H1 (cell line): ENCODE data around the gene LAYN. TPM values are rescaled to one million over a fixed set of nuclear protein-coding genes. Genes with fewer than 3 reads are reported as not detected.

Experiments
- CTCF ChIA-PET: fragments of 300-600 bp; sonication (Branson Sonifier 250); formaldehyde crosslinking; loops from one replicate; lab custom pipeline; 2021; ENCODE audit not compliant: partially characterized antibody; lab: Charles Lee
- POLR2A ChIA-PET: fragments of 300-600 bp; sonication (Branson Sonifier 250); formaldehyde crosslinking; loops from one replicate; lab custom pipeline; 2021; ENCODE audit warnings: inconsistent platforms; ENCODE audit not compliant: partially characterized antibody; lab: Charles Lee
- DNase-seq, 2 experiments: peaks; one replicate each; pipeline versions ENCODE4 v3.0.0 to v3.0.0-alpha.2; 2010 to 2022; ENCODE audit warnings: low spot score in 2 of 2, low read depth in 1 of 2, mixed read lengths in 1 of 2
- FAIRE-seq: peaks from 2 replicates; lab custom pipeline; 2011; peaks lifted over from hg19 to GRCh38; lab: Jason Lieb, UNC
- H2AFZ ChIP-seq: 2 replicates; pipeline ENCODE4 v1.8.1; 2012; ENCODE audit warnings: low read length, inconsistent platforms
- H2AK5ac ChIP-seq: 2 replicates; pipeline ENCODE4 v1.6.1; 2013; ENCODE audit warnings: low read depth, low read length
- H2BK120ac ChIP-seq: replicated peaks from 2 replicates; pipeline ENCODE3; 2013; ENCODE audit warnings: low read depth, low read length, inconsistent platforms
- H2BK12ac ChIP-seq: 2 replicates; pipeline ENCODE4 v1.6.1; 2013; ENCODE audit warnings: low read depth, low read length
- H2BK15ac ChIP-seq: 2 replicates; pipeline ENCODE4 v1.6.1; 2013; ENCODE audit warnings: low read length
- H2BK20ac ChIP-seq: 2 replicates; pipeline ENCODE4 v1.6.1; 2013; ENCODE audit warnings: low read length
- H2BK5ac ChIP-seq: 2 replicates; pipeline ENCODE4 v1.6.1; 2013; ENCODE audit warnings: low read depth, low read length
- H3K14ac ChIP-seq: 2 replicates; pipeline ENCODE4 v1.6.1; 2013; ENCODE audit warnings: inconsistent platforms; ENCODE audit not compliant: insufficient read length
- H3K18ac ChIP-seq: 2 replicates; pipeline ENCODE4 v1.6.1; 2013; ENCODE audit warnings: low read length; ENCODE audit errors: extremely low read depth
- H3K23ac ChIP-seq: 2 replicates; pipeline ENCODE4 v1.6.1; 2013; ENCODE audit warnings: inconsistent platforms; ENCODE audit not compliant: insufficient read length
- H3K23me2 ChIP-seq: 2 replicates; pipeline ENCODE4 v1.6.1; 2013; ENCODE audit warnings: low read depth, low read length
- H3K27ac ChIP-seq: 2 replicates; pipeline ENCODE4 v1.6.1; 2011; ENCODE audit warnings: low read depth, low read length, inconsistent platforms
- H3K27me3 ChIP-seq, 4 experiments: replicated peaks in 1 of 4; 1 replicate in 1 of 4; 2 replicates in 3 of 4; pipeline versions ENCODE4 v1.6.1 to v1.8.1; 2011 to 2013; ENCODE audit warnings: low read length in 3 of 4, mild to moderate bottlenecking in 3 of 4, inconsistent platforms in 2 of 4, mixed read lengths in 2 of 4, moderate library complexity in 1 of 4; ENCODE audit not compliant: control insufficient read depth in 3 of 4, insufficient read depth in 3 of 4; ENCODE audit errors: extremely low read depth in 1 of 4
- H3K36me3 ChIP-seq, 4 experiments: 2 replicates each; pipeline versions ENCODE4 v1.6.1 to v1.8.1; 2011 to 2013; ENCODE audit warnings: mild to moderate bottlenecking in 4 of 4, low read length in 3 of 4, moderate library complexity in 2 of 4, control low read depth in 1 of 4, inconsistent platforms in 1 of 4; ENCODE audit not compliant: insufficient read depth in 4 of 4, control insufficient read depth in 2 of 4
- H3K4ac ChIP-seq: replicated peaks from 2 replicates; pipeline ENCODE3; 2013; ENCODE audit warnings: low read length, low read depth, mixed read lengths, inconsistent platforms; ENCODE audit not compliant: insufficient read length
- H3K4me1 ChIP-seq, 4 experiments: replicated peaks in 1 of 4; 1 replicate in 1 of 4; 2 replicates in 3 of 4; pipeline versions ENCODE4 v1.6.1 to v1.8.1; 2011 to 2013; ENCODE audit warnings: low read length in 3 of 4, inconsistent platforms in 2 of 4, mixed read lengths in 1 of 4; ENCODE audit not compliant: insufficient read depth in 4 of 4, control insufficient read depth in 3 of 4
- H3K4me2 ChIP-seq, 2 experiments: 2 replicates each; pipeline versions ENCODE4 v1.6.1 to v1.8.1; 2011 to 2013; ENCODE audit warnings: low read depth in 2 of 2, low read length in 2 of 2, control low read depth in 1 of 2, inconsistent platforms in 1 of 2, mild to moderate bottlenecking in 1 of 2; ENCODE audit not compliant: insufficient read depth in 1 of 2
- H3K4me3 ChIP-seq, 4 experiments: fragments of 200-600, 300-600 bp in 1 of 4; sonication (generic), shearing (Covaris generic), sonication (Bioruptor Twin) in 1 of 4; 2 replicates each; pipeline versions ENCODE4 v1.5.1 to v1.8.1; 2011 to 2016; ENCODE audit warnings: low read length in 4 of 4, low read depth in 3 of 4, control low read depth in 2 of 4, inconsistent platforms in 2 of 4, mild to moderate bottlenecking in 2 of 4, mixed read lengths in 1 of 4, moderate library complexity in 1 of 4; ENCODE audit not compliant: insufficient read depth in 2 of 4; ENCODE audit errors: extremely low read depth in 1 of 4
- H3K56ac ChIP-seq: replicated peaks from 2 replicates; pipeline ENCODE3; 2013; ENCODE audit warnings: low read depth, mild to moderate bottlenecking, mixed read lengths, low read length, inconsistent platforms; ENCODE audit not compliant: insufficient read length
- H3K79me1 ChIP-seq: 2 replicates; pipeline ENCODE4 v1.6.1; 2013; ENCODE audit warnings: low read depth, low read length, control low read depth
- H3K79me2 ChIP-seq, 2 experiments: 2 replicates each; pipeline versions ENCODE4 v1.6.1 to v1.8.1; 2012 to 2013; ENCODE audit warnings: low read length in 2 of 2, mild to moderate bottlenecking in 2 of 2, inconsistent platforms in 1 of 2; ENCODE audit not compliant: insufficient read depth in 2 of 2, control insufficient read depth in 1 of 2
- H3K9ac ChIP-seq, 4 experiments: replicated peaks in 1 of 4; 1 replicate in 1 of 4; 2 replicates in 3 of 4; pipeline versions ENCODE4 v1.6.1 to v1.8.1; 2011 to 2013; ENCODE audit warnings: low read depth in 3 of 4, low read length in 3 of 4, control low read depth in 2 of 4, mild to moderate bottlenecking in 2 of 4, moderate library complexity in 2 of 4, inconsistent platforms in 1 of 4; ENCODE audit errors: extremely low read depth in 1 of 4
- H3K9me3 ChIP-seq, 2 experiments: 2 replicates each; pipeline versions ENCODE4 v1.6.1 to v1.8.1; 2012 to 2013; ENCODE audit warnings: mild to moderate bottlenecking in 2 of 2, moderate library complexity in 2 of 2, control low read depth in 1 of 2, inconsistent platforms in 1 of 2, low read depth in 1 of 2, low read length in 1 of 2, mixed read lengths in 1 of 2; ENCODE audit not compliant: insufficient read depth in 2 of 2
- H4K20me1 ChIP-seq, 2 experiments: replicated peaks in 1 of 2; 2 replicates each; pipeline versions ENCODE3 to v1.8.1; 2011 to 2013; ENCODE audit warnings: inconsistent platforms in 2 of 2, low read length in 2 of 2, mild to moderate bottlenecking in 1 of 2; ENCODE audit not compliant: insufficient read depth in 2 of 2, control insufficient read depth in 1 of 2
- H4K5ac ChIP-seq: 2 replicates; pipeline ENCODE4 v1.6.1; 2013; ENCODE audit warnings: low read length, low read depth, mixed read lengths, inconsistent platforms; ENCODE audit not compliant: insufficient read length
- H4K8ac ChIP-seq: 2 replicates; pipeline ENCODE4 v1.8.0; 2013; ENCODE audit warnings: mild to moderate bottlenecking, moderate library complexity, low read length, inconsistent platforms; ENCODE audit not compliant: insufficient read depth; ENCODE audit errors: extremely low read depth
- H4K91ac ChIP-seq: replicated peaks from 2 replicates; pipeline ENCODE3; 2013; ENCODE audit warnings: low read length, mixed read lengths, inconsistent platforms; ENCODE audit not compliant: insufficient read length
- E2F6 ChIP-seq: IDR thresholded peaks from 2 replicates; pipeline ENCODE4 v1.6.1; 2012; ENCODE audit warnings: inconsistent platforms
- HDAC6 ChIP-seq: IDR thresholded peaks from one replicate; pipeline ENCODE4 v1.7.1; 2012; ENCODE audit warnings: low read depth, mild to moderate bottlenecking, inconsistent platforms, low read length, moderate library complexity
- WGBS, 2 experiments: shearing (Covaris generic) in 1 of 2; methylation state at CpG; one replicate each; pipeline versions ENCODE4 v1.1.6 to v1.1.7; 2013 to 2015; ENCODE audit warnings: low lambda C conversion rate in 2 of 2, mixed read lengths in 2 of 2, inconsistent platforms in 1 of 2, low coverage in 1 of 2, missing lambda C conversion rate in 1 of 2; ENCODE audit not compliant: insufficient replicate concordance in 2 of 2, insufficient coverage in 1 of 2, insufficient read length in 1 of 2; ENCODE audit errors: extremely low coverage in 1 of 2, missing lambda C conversion rate in 1 of 2; 5-methylcytosine and 5-hydroxymethylcytosine counted together
- polyA plus RNA-seq, 7 experiments: library from polyadenylated mRNA; depleted of rRNA in 3 of 7; stranded (reverse) in 5 of 7; unstranded in 2 of 7; fragments of >200 nt in 5 of 7; fragments of 200-250 nt in 2 of 7; gene quantifications; 1 replicate in 5 of 7; 2 replicates in 1 of 7; 4 replicates in 1 of 7; pipeline versions ENCODE4 v1.2.1 to v1.2.3, GENCODE V29; 2011 to 2013; ENCODE audit warnings: missing spikeins in 2 of 7, mixed read lengths in 2 of 7
- total RNA-seq: library from RNA; stranded (reverse); fragmentation: NEBNext Ultra II Directional; extraction: Animal tissue kit (Norgen Biotek cat#: 25700); gene quantifications from 2 replicates; pipeline ENCODE4 v1.2.1, GENCODE V29; 2021

The LAYN gene
- total and polyA plus RNA-seq, 2 of the 8 experiments (the other 6 are each of a cell fraction or from before 2014, with no cell fraction given), result 4.2 to 9.3 TPM

- Histone ChIP-seq H3K9me3 (no peaks in the 10 kb centered on the region), H3K23ac (no peak overlapping the region), H3K18ac (no peak overlapping the region), H2BK20ac (no peak overlapping the region), H3K14ac (no peak overlapping the region), H2BK12ac (no peak overlapping the region), H4K5ac (no peak overlapping the region), H3K23me2 (no peaks in the 10 kb centered on the region), H2BK15ac (no peak overlapping the region), H3K79me2 (no peaks in the 10 kb centered on the region), H3K4me2 (no peak overlapping the region), H3K27me3 (no peaks in the 10 kb centered on the region), H4K20me1 (no peaks in the 10 kb centered on the region), H3K4ac (no peak overlapping the region), H4K8ac (no peak overlapping the region), H3K4me1 (peaks cover 0 to 6% (median 4%) of the 10 kb centered on the region in 4 experiments; a peak in 4 of 7 replicates), H3K36me3 (no peaks in the 10 kb centered on the region; a peak in 1 of 8 replicates), H3K9ac (no peak overlapping the region; a peak in 1 of 7 replicates), H3K27ac (no peak overlapping the region), H4K91ac (no peak overlapping the region), H3K79me1 (no peaks in the 10 kb centered on the region), H2BK5ac (no peak overlapping the region), H2BK120ac (no peak overlapping the region), H2AFZ (no peak overlapping the region), H3K4me3 (no peak overlapping the region), H2AK5ac (no peak overlapping the region; the same call in 1 of the 2 replicates), H3K56ac (no peak overlapping the region)
- no peak for TF ChIP-seq HDAC6
- TF ChIP-seq E2F6, result no peak
- DNase-seq (no peak), FAIRE-seq (no peak)
- ChIA-PET POLR2A (no interaction called here), CTCF (interaction anchor here (1.1 to 3.7 kb wide), 10 partner anchors 11 to 270 kb away, joined by 3 to 30 read pairs (median 6); no protein-coding TSS in a partner anchor)
- 89% methylated on average over 10 of the region's 10 CpGs; no CpG with 5 or more reads in 1 of the 2 experiments for WGBS, 2 experiments
Observed at GRCh38 chr11:111562692-111563389, 22.3 kb downstream of the LAYN start.
